Stimulated activated naive CD8-positive, alpha-beta T cell treated with anti-CD3 and anti-CD28 coated beads, Interleukin-15, Interleukin-2, amounts not matched to agents 100 U/mL and 50 U/mL, for 24 hours (primary cell): ENCODE measurements around the gene NR2F2.
"Not testable (repeated sequence)": the region's sequence is repeated elsewhere in the genome, so short reads cannot be mapped to it uniquely, and the experiment has no call there.

ENCODE experiments used
- ATAC-seq: fragments of 150-1000 bp; cut with Tn5 transposase; one replicate; pipeline ENCODE4 v1.10.0; 2021
- DNase-seq: peaks from one replicate; pipeline ENCODE4 v3.0.0; 2021

Gene NR2F2

DNA sequence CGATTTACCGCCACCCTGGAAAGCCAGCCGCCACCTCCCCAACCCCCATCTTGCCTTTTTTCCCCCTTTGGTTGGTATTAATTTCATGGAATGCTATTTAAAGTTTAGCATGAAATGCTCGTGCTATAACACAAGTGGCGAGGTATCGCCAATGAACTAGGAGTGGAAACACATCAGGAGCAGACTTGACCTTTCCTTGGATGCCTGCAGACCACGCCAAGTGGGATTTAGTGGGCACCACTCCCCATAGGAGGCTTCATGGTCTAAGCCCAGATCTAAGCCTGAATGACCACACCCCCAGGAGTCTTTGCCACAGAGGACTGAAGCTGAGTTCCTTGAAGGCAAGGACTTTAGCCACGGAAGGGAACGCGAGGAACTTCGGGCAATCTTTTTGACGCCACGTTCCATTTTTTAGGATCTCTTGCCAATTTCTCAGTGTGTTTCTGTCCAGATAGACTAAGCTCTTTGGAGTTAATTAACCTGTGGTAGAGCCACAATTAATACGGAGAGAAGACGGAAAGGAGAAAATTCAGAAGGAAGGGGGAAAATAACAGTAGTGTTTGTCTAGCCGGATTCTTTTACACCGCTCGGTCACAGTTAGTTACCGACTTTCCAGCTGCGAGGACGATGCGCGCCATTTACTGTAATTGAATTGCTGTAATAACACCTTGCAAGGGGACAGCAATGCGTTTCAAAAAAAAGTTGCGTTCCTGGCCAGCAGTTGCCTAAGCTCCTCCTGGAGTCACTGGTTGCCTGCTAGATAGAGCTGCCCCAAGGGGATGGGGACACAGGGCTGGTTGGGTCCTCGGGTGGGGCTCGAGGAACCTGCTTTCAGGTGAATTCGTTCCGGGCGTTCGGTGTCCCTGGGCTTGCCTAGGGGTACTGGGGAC lies 37.1 kb downstream of the NR2F2 start:
- no peak for ATAC-seq
- no peak for DNase-seq

DNA sequence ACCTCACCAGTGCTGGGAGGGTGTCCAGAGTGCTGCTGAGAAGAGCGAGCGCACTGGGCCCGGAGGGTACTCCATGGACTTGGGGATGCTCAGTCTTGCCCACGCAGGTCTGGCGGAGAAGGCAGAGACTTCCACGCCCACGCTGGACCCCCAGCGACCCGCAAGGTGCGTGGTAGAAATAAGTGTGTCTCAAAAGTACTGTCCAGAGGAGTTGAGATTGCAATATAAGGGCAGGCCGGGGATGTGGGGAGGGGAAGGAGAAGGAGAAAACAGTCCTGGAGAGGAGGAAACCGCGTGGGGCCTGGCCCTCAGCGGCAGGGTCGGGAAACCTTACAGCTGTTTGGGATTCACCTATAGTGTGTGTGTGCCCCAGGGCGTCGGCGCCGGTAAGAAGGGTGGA lies 38.9 kb downstream of the NR2F2 start:
- no peak for ATAC-seq
- DNase-seq = no peak

- no peak for DNase-seq
- no peak for ATAC-seq
Observed at GRCh38 chr15:96369825-96370621, 39.5 kb downstream of the NR2F2 start.

DNA sequence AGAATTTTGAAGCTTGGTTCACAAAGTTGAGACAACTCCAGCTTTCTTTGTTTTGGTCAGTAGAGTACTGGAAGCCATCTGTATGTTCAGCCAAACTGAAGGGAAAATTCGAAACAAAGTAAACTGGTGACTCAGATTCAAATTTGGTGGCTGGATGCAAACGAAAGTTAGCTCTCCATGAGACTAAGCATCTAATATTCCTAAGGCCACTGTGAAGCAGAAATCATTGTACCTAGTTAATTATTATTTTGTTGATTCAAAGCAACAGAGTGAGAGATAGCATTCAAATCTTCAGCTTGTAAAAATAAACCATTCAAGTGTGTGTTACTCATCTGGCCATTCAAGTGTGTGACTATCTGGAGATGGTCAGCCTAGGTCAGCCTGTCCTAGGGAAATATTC lies 42.1 kb downstream of the NR2F2 start:
- ATAC-seq (no peak), DNase-seq (no peak)

GRCh38 chr15:96374499-96374898 lies 44.0 kb downstream of the NR2F2 start:
- ATAC-seq = no peak
- DNase-seq = no peak

DNA sequence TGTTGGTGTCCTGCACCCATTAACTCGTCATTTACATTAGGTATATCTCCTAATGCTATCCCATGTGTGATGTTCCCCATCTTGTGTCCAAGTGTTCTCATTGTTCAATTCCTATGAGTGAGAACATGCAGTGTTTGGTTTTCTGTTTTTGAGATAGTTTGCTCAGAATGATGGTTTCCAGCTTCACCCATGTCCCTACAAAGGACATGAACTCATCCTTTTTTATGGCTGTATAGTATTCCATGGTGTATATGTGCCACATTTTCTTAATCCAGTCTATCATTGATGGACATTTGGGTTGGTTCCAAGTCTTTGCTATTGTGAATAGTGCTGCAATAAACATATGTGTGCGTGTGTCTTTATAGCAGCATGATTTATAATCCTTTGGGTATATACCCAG lies 49.1 kb downstream of the NR2F2 start:
- DNase-seq, ATAC-seq: not testable (repeated sequence)

GRCh38 chr15:96381463-96381862 lies 51.0 kb downstream of the NR2F2 start:
- no peak for ATAC-seq
- no peak for DNase-seq

DNA sequence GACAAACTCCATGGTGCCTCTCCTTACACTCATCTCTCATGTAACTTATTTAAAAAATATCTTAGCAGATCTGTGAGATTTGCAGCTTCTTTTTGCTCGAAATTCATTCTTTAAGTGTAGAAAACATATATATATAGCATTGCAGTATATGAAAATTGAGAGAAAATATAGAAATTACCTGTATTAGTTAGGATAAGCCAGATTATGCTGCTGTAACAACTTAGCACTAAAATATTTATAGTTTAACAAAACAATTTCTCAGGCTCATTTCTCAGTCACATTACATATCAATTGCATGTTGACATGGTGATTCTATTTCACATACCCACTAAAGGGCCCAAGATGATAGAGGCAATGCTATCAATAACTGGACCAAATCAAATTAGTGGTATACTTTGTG lies 54.7 kb downstream of the NR2F2 start:
- ATAC-seq (no peak), DNase-seq (no peak)

GRCh38 chr15:96388673-96389072 lies 58.2 kb downstream of the NR2F2 start:
- no peak for DNase-seq
- ATAC-seq = no peak
